GM12801 (cell line): ENCODE results near the gene ZNF574.

Experiments used
- TF ChIP-seq, protein P1 (sequence below): IDR thresholded peaks from one replicate; pipeline ENCODE4 v1.5.1; 2011; ENCODE audit warnings: control low read depth; ENCODE audit not compliant: insufficient read length; ENCODE audit errors: extremely low read depth

Gene ZNF574

GRCh38 chr19:42113641-42114348 is 37.8 kb downstream of the ZNF574 start:
- TF ChIP-seq, protein P1, sequence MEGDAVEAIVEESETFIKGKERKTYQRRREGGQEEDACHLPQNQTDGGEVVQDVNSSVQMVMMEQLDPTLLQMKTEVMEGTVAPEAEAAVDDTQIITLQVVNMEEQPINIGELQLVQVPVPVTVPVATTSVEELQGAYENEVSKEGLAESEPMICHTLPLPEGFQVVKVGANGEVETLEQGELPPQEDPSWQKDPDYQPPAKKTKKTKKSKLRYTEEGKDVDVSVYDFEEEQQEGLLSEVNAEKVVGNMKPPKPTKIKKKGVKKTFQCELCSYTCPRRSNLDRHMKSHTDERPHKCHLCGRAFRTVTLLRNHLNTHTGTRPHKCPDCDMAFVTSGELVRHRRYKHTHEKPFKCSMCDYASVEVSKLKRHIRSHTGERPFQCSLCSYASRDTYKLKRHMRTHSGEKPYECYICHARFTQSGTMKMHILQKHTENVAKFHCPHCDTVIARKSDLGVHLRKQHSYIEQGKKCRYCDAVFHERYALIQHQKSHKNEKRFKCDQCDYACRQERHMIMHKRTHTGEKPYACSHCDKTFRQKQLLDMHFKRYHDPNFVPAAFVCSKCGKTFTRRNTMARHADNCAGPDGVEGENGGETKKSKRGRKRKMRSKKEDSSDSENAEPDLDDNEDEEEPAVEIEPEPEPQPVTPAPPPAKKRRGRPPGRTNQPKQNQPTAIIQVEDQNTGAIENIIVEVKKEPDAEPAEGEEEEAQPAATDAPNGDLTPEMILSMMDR: no peak

DNA sequence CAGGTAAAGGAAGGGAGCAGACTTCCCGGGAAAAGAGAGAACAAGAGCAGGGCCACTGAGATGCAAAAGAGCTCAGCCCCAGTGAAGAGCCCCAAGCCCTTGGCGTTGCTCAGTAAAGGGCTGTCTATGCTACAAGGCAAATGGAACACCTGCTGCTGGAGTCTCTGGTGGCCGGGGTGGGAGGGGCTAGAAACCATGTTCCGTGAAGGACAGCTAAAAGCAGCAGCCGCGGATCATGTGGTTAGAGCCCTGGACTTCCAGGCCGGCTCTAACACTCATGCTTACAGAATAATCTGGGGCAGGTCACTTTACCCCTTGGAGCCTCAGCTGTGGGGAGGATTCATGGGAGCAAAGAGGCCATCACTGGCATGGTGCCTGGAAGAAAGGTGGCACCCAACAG is 38.4 kb downstream of the ZNF574 start:
- TF ChIP-seq, protein P1: no peak

- TF ChIP-seq, protein P1: no peak
Measured at GRCh38 chr19:42115219-42115618, 39.3 kb downstream of the ZNF574 start.

DNA sequence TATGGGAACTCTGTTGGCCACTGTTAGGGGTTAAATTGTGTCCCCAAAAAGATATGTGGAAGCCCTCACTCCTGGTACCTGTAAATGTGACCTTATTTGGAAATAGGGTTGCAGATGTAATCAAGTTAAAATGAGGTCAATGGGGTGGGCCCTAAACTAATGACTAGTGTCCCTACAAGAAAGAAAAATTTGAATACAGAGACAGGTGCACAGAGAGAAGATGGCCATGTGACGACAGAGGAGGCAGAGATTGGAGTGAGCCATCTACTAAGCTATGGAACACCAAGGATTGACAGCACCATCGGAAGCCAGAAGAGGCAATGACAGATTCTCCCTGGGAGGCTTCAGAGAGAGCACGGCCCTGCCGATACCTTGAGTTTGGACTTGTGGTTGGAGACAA is 39.7 kb downstream of the ZNF574 start:
- TF ChIP-seq, protein P1: no peak

DNA sequence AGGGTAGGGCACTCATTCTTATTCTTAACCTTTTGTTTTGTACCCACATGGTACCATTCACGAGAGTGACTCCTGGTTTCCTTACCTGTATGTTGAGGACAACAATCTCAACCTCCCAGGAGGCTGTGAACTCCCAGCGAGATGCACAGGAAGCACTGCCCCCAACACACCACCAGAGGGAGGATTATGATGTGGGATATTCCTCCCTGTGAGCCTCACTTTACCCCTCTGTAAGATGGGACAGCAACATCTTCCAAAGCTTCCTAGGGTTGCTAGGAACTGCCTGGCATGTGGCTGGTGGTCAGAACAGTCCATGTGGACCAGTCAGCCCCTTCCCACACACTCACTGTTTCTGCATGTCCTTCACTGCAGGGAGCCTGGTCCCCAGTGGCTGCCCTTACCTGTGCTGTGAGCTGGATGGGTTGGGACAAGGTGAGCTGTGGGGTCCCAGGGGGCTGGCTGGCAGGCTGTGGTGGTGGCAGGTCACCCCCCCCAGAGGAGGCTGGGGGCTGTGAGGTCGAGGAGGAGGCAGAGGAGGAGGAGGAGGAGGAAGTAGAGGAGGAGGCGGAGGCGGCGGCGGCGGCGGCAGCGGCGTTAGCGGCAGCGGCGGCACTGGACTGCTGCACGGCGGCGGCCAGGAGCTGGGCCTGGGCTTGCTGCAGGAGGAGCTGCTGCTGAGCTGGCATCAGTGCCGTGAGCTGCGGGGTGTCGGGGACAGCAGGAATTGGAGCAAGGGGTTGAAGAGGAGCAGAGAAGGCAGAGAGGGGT is 40.5 kb downstream of the ZNF574 start:
- TF ChIP-seq, protein P1: no peak

DNA sequence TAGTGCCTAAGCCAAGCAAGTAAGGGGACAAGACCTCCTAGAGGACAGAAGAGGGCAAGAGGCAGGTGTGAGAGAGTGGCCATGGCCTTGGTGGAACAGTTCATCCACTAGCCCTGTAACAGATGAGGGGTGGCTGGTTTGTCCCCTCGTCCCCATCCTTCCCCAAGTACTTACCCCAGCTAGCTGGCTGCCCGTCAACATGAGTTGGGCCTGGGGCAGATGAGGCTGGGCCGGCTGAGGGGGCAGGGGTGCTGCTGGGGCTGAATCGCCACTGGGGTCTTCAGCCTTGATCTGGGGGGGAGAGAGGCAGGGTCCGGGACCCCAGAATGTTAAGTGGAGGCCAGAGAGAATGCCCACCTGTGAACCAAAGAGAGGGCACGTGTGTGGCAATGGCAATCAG is 41.1 kb downstream of the ZNF574 start:
- TF ChIP-seq, protein P1: no peak

DNA sequence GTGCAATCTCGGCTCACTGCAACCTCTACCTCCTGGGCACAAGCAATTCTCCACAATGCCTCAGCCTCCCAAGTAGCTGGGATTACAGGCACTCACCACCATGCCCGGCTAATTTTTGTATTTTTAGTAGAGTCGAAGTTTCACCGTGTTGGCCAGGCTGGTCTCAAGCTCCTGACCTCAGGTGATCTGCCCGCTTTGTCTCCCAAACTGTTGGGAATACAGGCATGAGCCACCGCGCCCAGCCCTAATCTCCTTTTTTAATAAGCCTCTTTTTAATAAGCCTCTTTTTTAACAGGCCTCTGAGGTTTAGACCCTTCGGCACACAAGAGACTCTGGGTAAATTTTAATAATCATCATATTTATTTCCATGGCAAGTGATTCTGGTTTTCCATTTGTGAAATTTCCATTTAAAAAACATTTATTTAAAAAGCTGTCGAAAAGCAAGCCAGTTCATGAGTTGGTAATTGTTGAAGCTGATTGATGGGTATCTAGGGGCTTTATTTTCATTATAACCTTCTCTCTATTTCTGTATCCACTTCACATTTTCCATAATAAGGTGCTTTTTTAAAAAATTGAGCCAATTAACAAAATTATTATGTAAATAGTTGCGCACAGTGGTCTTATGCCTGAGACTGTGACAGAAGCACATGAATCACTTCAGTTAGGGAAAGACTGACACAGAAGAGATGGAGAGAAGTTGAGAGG is 44.5 kb downstream of the ZNF574 start:
- TF ChIP-seq, protein P1: no peak
